ENCODE measurements around the gene TCF3.
"Not testable (repeated sequence)": the region's sequence is repeated elsewhere in the genome, so short reads cannot be mapped to it uniquely, and the experiment has no call there.

TCF3 gene

GRCh38 chr19:1652471-1653299, at the start of gene TCF3:
Gene TCF3 (minus strand): TSS chr19:1652615. CDS start chr19:1650248, 2,367 bp downstream.
- peak within 1 kb of the TSS; percentile 87 for H3K4me3 Mint-ChIP-seq
- DNase-seq (ENCODE audit: low spot score in 2 of 2) (peak; percentile 98 to 99), ATAC-seq (replicated peaks; ENCODE audit: extremely low read depth, poor library complexity, severe bottlenecking) (peak; percentile 92)
- H3K27me3 Mint-ChIP-seq = peaks cover 12% of the 10 kb centered on the region
- no peaks in the 10 kb centered on the region for H3K9me3 Mint-ChIP-seq
- peaks cover 22% of the 10 kb centered on the region for H3K36me3 Mint-ChIP-seq (ENCODE audit: insufficient read depth)
- peaks cover 17% of the 10 kb centered on the region for H3K4me1 Mint-ChIP-seq
- H3K27ac Mint-ChIP-seq (ENCODE audit: low read depth) = peak within 1 kb of the TSS; percentile 96

GRCh38 chr19:1700733-1701663, 48.6 kb upstream of the TCF3 start:
- peaks cover 6% of the 10 kb centered on the region for H3K4me1 Mint-ChIP-seq
- no peaks in the 10 kb centered on the region for H3K36me3 Mint-ChIP-seq (ENCODE audit: insufficient read depth)
- DNase-seq (ENCODE audit: low spot score in 2 of 2) = no peak
- peaks cover 42% of the 10 kb centered on the region for H3K27me3 Mint-ChIP-seq
- no peak overlapping the region for H3K27ac Mint-ChIP-seq (ENCODE audit: low read depth)
- ATAC-seq (replicated peaks; ENCODE audit: extremely low read depth, poor library complexity, severe bottlenecking) = no peak
- no peaks in the 10 kb centered on the region for H3K9me3 Mint-ChIP-seq
- H3K4me3 Mint-ChIP-seq = no peak overlapping the region

DNA sequence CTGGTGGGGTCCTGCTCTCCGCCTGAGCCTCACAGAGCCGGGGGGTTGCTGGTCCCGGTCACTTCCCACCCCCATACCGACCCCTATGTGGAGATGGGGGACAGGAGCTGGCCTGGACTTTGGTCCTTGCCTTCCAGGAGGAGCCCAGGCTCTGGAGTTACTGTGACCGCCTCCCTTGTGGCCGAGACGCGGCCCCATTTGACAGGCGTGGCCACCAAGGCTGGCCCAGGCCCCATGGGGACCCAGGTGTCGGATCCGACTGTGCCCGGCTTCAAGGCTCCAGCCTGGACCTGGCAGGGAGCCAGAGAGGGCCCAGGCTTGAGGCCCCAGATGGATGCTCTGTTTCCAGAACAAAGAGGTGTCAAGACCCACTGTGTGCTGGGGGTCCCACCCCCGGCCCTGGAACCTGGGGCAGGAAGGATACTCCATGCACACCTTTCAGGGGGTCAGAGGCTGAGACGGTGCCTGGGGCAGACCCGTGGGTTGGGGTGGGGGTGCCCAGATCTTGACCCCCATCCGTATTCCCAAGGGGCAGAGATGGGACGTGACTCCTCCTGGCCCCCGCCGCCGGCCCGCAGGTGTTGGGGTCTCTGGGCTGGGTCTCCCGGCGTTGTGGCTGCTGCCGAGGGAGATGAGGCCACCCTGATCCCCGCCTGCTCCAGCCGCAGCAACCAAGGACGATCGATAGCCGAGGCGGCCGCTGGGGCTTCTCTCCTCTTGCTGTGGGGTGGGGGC, 47.8 kb upstream of the TCF3 start:
- Mint-ChIP-seq H3K27me3 (peaks cover 38% of the 10 kb centered on the region), H3K9me3 (no peaks in the 10 kb centered on the region), H3K27ac (ENCODE audit: low read depth) (no peak overlapping the region), H3K36me3 (ENCODE audit: insufficient read depth) (no peaks in the 10 kb centered on the region), H3K4me3 (no peak overlapping the region), H3K4me1 (peaks cover 6% of the 10 kb centered on the region)
- DNase-seq (ENCODE audit: low spot score in 2 of 2) (no peak), ATAC-seq (replicated peaks; ENCODE audit: extremely low read depth, poor library complexity, severe bottlenecking) (no peak)

DNA sequence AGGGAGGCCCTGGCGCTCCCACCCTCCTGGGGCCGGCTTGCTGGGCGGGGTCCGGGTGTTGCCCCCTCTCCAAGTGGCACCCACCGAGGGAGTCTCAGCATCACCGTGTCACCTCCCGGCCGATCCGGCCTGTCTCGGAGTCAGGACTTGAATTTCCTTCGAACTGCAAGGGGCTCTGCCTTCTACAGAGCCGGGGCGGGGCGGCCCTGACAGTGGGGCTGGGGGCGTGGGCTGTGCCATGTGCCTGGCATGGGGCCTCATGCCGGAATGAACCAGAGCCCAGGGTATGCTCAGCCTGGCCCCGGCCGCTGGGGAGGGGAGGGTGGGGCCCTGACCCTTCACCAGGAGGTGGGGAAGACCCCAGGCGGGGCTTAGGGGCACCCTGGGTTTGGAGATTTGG, 47.0 kb upstream of the TCF3 start:
- ATAC-seq (replicated peaks; ENCODE audit: extremely low read depth, poor library complexity, severe bottlenecking) (no peak), DNase-seq (ENCODE audit: low spot score in 2 of 2) (no peak)
- peaks cover 6% of the 10 kb centered on the region for H3K4me1 Mint-ChIP-seq
- no peak overlapping the region for H3K27ac Mint-ChIP-seq (ENCODE audit: low read depth)
- no peaks in the 10 kb centered on the region for H3K36me3 Mint-ChIP-seq (ENCODE audit: insufficient read depth)
- peaks cover 34% of the 10 kb centered on the region for H3K27me3 Mint-ChIP-seq
- H3K4me3 Mint-ChIP-seq = no peak overlapping the region
- H3K9me3 Mint-ChIP-seq = peaks cover 4% of the 10 kb centered on the region

DNA sequence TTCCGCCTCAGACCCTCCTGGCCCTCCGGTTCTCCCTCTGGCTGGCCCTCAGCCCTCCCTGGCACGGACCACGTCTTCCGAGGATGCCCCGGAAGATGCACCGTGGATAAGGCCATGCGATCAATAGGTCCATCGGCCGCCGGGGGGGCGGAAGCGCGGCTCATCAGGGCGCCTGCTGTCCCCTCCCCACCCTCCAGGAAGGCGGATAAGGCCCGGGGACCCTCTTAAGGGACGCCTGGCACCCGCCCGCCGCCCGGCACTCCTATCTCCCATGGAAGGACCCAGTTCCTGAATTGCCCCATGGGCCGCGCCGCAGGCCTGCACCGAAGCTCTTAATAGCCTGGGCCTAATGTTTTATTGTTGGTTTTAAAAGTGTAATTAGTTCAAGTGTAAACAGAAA, 46.2 kb upstream of the TCF3 start:
- H3K9me3 Mint-ChIP-seq = peaks cover 6% of the 10 kb centered on the region
- peaks cover 6% of the 10 kb centered on the region for H3K4me1 Mint-ChIP-seq
- no peak overlapping the region for H3K4me3 Mint-ChIP-seq
- peaks cover 36% of the 10 kb centered on the region for H3K27me3 Mint-ChIP-seq
- H3K36me3 Mint-ChIP-seq (ENCODE audit: insufficient read depth) = no peaks in the 10 kb centered on the region
- no peak overlapping the region for H3K27ac Mint-ChIP-seq (ENCODE audit: low read depth)
- ATAC-seq (replicated peaks; ENCODE audit: extremely low read depth, poor library complexity, severe bottlenecking) = no peak
- DNase-seq (ENCODE audit: low spot score in 2 of 2) = no peak

DNA sequence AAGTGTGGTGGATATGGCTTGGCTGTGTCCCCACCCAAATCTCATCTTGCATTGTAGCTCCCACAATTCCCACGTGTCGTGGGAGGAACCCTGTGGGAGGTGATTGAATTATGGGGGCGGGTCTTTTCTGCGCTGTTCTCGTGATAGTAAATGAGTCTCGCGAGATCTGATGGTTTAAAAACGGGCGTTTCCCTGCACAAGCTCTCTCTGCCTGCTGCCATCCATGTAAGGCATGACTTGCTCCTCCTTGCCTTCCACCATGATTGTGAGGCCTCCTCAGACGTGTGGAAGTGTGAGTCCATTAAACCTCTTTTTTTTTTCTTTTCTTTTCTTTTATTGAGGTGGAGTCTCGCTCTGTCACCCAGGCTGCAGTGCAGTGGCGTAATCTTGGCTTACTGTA, 43.1 kb upstream of the TCF3 start:
- H3K36me3 Mint-ChIP-seq (ENCODE audit: insufficient read depth); H3K27ac Mint-ChIP-seq (ENCODE audit: low read depth): not testable (repeated sequence)

DNA sequence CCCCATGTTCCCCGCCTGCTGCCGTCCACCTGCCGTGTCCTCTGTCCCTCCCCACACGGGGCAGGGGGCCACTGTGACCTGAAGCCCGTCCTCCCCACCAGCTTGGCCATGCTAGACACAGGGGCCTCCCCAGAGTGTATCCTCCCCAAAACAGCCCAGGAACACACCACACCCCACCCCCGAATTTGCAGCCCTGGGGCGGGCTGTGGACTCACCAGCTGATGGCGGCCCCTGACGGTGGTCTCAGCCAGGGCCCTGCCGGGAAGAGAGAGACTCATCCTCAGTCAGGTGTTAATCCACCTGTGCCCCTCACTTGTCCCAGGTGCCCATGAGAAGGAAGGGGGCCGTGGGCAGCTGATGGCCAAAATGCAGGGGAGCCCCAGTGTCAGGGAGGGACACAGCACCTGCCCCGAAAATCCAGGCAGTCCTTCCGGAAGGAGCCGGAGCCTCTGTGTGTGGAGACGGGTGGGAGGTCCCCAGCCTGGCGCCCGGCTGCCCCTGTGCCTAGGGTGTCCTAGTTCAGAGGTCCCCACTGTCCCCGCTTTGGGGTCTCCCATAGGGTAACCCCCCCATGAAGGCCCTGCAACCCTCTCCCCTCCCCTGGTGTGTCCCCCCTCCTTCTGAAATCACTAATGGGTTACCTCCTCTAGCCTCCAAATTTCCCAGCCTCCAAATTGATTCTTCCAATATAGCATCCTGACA, 39.3 kb upstream of the TCF3 start:
- no peaks in the 10 kb centered on the region for H3K4me1 Mint-ChIP-seq
- H3K36me3 Mint-ChIP-seq (ENCODE audit: insufficient read depth) = no peaks in the 10 kb centered on the region
- DNase-seq (ENCODE audit: low spot score in 2 of 2) (no peak), ATAC-seq (replicated peaks; ENCODE audit: extremely low read depth, poor library complexity, severe bottlenecking) (no peak)
- peaks cover 60% of the 10 kb centered on the region for H3K27me3 Mint-ChIP-seq
- H3K9me3 Mint-ChIP-seq = peaks cover 6% of the 10 kb centered on the region
- H3K27ac Mint-ChIP-seq (ENCODE audit: low read depth) = no peak overlapping the region
- no peak overlapping the region for H3K4me3 Mint-ChIP-seq

More for the DNA sequence above, 43.1 kb upstream of the TCF3 start:
- H3K9me3 Mint-ChIP-seq; H3K4me3 Mint-ChIP-seq; DNase-seq (ENCODE audit: low spot score in 2 of 2); ATAC-seq (replicated peaks; ENCODE audit: extremely low read depth, poor library complexity, severe bottlenecking); H3K4me1 Mint-ChIP-seq: not testable (repeated sequence)
- peaks cover 34% of the 10 kb centered on the region for H3K27me3 Mint-ChIP-seq

- H3K27ac Mint-ChIP-seq (ENCODE audit: low read depth) = no peak overlapping the region
- H3K27me3 Mint-ChIP-seq = peaks cover 63% of the 10 kb centered on the region
- DNase-seq (ENCODE audit: low spot score in 2 of 2) (no peak), ATAC-seq (replicated peaks; ENCODE audit: extremely low read depth, poor library complexity, severe bottlenecking) (no peak)
- peaks cover 6% of the 10 kb centered on the region for H3K9me3 Mint-ChIP-seq
- no peak overlapping the region for H3K4me3 Mint-ChIP-seq
- H3K4me1 Mint-ChIP-seq = no peaks in the 10 kb centered on the region
- H3K36me3 Mint-ChIP-seq (ENCODE audit: insufficient read depth) = no peaks in the 10 kb centered on the region
Observed at GRCh38 chr19:1690699-1691307, 38.4 kb upstream of the TCF3 start.

DNA sequence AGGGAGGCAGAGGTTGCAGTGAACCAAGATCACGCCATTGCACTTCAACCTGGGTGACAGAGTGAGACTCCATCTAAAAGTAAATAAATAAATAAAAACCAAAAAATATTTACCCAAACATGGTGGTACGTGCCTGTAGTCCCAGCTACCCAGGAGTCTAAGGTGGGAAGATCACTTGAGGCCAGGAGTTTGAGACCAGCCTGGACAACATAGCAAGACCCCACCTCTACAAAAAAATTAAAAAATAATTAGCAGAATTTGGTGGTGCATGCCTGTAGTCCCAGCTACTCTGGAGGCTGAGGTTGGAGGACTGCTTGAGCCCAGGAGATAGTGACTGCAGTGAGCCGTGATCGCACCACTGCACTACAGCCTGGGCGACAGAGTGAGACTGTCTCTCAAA, 33.4 kb upstream of the TCF3 start:
- peaks cover 53% of the 10 kb centered on the region for H3K27me3 Mint-ChIP-seq
- not testable (repeated sequence) for ATAC-seq (replicated peaks; ENCODE audit: extremely low read depth, poor library complexity, severe bottlenecking); H3K4me1 Mint-ChIP-seq; H3K4me3 Mint-ChIP-seq; DNase-seq (ENCODE audit: low spot score in 2 of 2); H3K36me3 Mint-ChIP-seq (ENCODE audit: insufficient read depth); H3K27ac Mint-ChIP-seq (ENCODE audit: low read depth); H3K9me3 Mint-ChIP-seq

GRCh38 chr19:1685046-1685445, 32.6 kb upstream of the TCF3 start:
- Mint-ChIP-seq H3K9me3 (no peaks in the 10 kb centered on the region), H3K27ac (ENCODE audit: low read depth) (no peak overlapping the region), H3K27me3 (peaks cover 52% of the 10 kb centered on the region), H3K4me1 (no peaks in the 10 kb centered on the region), H3K4me3 (no peak overlapping the region), H3K36me3 (ENCODE audit: insufficient read depth) (no peaks in the 10 kb centered on the region)
- DNase-seq (ENCODE audit: low spot score in 2 of 2) (no peak), ATAC-seq (replicated peaks; ENCODE audit: extremely low read depth, poor library complexity, severe bottlenecking) (no peak)

DNA sequence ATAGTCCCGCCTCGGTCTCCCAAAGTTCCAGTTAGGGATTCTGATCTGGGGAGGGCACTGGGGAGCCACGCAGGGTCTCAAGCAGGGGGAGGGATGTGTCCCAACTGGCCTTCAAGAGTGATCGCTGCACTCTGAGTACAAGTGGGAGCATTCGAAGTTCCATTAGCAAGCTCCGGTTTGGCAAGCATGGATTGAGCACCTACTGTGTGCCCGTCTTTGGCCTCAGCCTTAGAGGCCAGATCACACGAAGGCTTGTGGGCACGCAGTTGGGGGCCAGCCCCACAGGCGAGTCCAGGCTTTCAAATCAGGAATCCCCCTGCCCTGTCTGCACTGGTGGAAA, 32.1 kb upstream of the TCF3 start:
- no peak for DNase-seq (ENCODE audit: low spot score in 2 of 2)
- Mint-ChIP-seq H3K4me3 (no peak overlapping the region), H3K4me1 (no peaks in the 10 kb centered on the region), H3K36me3 (ENCODE audit: insufficient read depth) (no peaks in the 10 kb centered on the region), H3K27me3 (peaks cover 55% of the 10 kb centered on the region), H3K27ac (ENCODE audit: low read depth) (no peak overlapping the region), H3K9me3 (no peaks in the 10 kb centered on the region)
- no peak for ATAC-seq (replicated peaks; ENCODE audit: extremely low read depth, poor library complexity, severe bottlenecking)
